NOMO-1 treated with DMSO at 0.1 percent for 48 hours (cell line): ENCODE measurements around the gene TXNDC2.

Source experiments
- DNase-seq: peaks from one replicate; lab custom pipeline; 2025; ENCODE audit not compliant: unreplicated experiment; lab: John Stamatoyannopoulos, UW

Gene TXNDC2

DNA sequence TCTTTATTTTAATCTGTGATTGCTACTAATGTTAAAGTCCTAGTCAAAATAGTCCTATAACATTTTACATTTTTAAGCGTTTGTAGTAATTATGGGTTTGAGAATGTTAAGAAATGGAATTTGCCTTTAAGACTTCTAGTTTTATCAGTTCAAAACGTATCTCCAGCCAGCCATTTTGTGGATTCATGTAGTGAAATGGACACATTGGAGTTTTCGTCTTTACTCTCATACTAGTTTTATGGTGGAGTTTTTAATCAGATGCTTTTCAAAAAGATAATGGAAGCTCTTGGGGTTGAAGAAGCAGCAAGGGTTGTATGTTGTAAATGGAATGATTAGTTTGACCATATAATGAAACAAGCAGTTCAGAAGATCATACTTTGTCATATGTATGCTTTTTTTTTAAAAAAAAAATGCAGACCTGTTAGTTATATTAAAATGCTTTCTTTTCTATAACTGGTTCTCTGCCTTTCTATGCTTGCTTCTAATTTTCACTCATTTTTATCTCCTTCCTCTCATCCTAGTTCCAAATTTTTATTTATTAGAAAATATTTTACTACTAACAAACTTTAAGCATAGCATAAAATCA lies 44.6 kb downstream of the TXNDC2 start:
- DNase-seq, result no peak

DNA sequence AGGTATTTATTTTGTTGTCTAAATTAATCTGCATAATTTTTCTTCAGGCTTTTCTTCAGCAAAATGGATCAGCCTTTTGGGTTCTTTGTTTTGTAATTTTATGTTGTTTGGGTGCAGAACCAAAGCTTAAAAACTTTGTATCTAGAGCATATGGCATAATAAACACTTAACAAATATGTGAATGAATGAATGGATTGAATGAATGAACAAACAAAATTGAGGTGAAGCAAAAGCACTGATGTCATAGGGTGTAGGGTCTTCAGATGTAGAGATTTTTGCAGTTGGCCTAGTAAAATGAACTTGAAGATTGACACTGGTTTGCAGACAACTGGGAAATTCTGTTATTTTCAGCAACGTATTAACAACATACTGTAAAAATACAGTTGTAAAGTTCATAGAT lies 45.4 kb downstream of the TXNDC2 start:
- DNase-seq, result no peak

DNA sequence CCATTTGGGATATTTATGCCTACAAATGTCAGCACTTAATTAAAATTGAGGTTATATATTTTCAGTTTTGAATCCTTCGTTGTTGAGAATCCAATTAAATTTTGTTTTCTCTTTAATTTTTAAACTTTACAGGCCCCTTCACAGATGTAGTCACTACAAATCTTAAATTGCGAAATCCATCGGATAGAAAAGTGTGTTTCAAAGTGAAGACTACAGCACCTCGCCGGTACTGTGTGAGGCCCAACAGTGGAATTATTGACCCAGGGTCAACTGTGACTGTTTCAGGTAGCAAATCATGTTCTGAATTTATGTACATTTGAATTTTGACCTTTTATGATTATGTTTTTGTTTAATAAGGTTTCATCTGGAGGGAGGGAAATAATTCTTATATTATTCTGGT lies 45.9 kb downstream of the TXNDC2 start:
- no peak for DNase-seq

DNA sequence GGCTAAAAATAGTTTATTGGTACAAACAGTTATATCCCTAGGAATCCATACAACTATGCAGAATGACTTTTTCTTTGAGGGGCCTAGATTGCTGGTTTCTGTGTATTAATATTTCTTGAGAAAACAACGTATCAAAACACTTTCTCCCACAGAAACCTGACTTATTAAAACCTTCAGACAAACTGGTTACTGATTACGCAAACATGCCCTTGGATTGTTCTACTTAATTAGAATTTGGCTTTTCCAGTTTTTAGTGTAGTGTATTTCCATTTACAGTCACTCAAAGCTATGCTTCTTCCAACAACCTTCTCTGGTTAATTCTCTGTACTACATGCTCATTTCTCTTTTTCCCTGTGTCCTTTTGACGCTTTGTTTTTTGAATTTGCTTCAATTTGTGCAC lies 48.1 kb downstream of the TXNDC2 start:
- DNase-seq, result no peak

DNA sequence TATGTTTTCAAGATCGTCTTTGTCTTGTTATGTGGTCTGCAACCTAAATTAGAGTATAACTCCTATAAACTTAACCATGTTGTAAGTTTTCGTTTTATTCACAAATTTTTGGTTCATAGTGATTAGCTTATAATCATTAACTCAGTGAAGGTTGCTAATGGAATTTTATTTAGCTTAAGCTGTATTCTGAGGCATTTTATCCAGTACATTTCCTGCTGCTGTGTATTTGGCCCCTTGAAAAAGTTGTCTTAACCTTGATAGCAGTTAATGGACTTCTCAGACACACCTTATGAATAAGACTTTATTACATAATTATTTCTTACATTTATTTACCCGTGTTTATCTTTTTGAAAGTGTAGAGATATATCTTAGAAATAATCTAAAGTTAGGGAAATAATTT lies 48.5 kb downstream of the TXNDC2 start:
- no peak for DNase-seq
